ENCODE results near the gene SLC16A2.
"Not testable (repeated sequence)": the region's sequence is repeated elsewhere in the genome, so short reads cannot be mapped to it uniquely, and the experiment has no call there.

SLC16A2 gene

DNA sequence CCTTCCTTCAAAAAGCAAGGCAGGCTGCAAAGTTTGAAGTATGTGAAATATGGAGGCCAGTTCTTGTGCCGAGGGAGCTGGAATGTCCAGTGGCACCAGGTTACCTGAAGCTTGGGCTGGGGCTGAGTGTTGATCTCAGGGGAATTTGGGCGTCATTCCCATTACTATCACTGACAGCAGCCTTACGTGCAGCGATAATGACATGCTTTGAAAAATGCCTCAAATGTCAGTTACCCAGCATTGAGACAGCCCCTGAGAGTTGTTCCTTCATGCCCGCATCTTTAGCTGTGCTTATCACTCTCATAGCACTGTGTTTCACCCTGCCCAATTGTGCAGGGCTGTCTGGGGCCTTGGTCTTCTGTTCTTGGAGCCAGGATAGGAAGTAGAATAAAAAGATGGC lies 27.4 kb downstream of the SLC16A2 start:
- no peak for DNase-seq

GRCh38 chrX:74449322-74449936 lies 28.1 kb downstream of the SLC16A2 start:
- peak; percentile 30 for DNase-seq

GRCh38 chrX:74449937-74450330 lies 28.6 kb downstream of the SLC16A2 start:
- DNase-seq: no peak

GRCh38 chrX:74450803-74451449 lies 29.6 kb downstream of the SLC16A2 start:
- no peak for DNase-seq

DNA sequence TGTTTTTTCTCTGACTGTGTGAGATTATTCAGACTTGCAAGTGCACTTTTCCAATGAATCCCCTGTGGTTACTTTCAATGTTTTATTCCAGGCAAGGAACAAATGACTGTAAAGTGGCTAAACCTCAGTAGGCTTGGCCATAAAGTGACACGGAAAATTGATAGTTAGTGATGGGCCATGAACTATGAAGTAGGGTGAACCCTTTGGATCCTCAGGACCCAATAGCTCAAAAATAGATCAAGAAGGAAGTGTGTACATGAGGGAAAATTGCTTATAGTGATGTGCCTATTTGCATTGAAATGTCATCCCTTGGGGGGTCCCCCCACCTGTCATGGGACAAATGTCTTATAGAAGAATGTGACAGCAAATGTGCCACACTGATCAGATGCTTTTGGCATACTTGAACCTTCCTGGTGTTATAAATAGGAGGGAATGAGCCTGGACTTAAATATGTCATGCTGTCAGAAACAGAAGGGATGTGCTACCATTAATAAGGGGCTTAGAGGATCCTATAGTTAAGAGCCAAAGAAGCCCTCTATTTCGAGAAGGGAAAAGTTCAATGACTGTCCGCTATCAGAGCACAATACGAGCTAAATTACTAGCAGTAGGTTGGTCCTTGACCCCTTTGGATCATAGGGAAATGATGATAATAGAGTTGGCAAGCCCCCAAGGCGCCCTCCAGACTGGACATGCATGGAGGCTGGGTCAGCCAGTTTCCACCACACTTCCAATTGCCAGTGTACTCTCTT lies 30.3 kb downstream of the SLC16A2 start:
- no peak for DNase-seq

DNA sequence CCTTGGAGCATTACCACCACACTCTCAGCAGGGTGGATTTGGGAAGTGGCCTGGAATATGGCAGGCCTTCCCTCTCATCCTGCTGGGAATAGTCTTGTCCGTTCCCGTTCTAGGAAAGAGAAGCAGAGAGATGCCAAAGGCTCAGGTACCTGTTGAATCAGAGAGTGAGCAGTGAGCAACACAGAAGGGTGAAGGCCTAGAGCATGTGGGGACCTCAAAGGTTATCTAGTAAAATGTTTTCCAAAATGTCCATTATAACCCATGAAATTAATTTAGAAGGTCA lies 30.8 kb downstream of the SLC16A2 start:
- DNase-seq: no peak

DNA sequence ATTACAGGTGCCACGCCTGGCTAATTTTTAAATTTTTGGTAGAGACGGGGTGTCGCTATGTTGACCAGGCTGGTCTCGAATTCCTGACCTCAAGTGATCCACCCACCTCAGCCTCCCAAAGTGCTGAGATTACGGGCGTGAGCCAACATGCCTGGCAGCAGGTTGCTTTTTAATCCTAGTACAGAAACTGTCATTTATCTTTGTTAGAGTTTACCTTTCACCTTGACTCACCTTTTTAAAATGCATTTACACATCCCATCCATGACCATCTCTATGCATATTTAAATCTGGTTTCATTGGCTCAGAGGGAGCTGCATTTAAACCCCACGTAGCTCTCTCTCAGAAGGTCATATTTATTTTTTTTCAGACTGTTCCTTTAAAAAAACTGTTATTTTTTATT lies 31.9 kb downstream of the SLC16A2 start:
- no peak for DNase-seq

DNA sequence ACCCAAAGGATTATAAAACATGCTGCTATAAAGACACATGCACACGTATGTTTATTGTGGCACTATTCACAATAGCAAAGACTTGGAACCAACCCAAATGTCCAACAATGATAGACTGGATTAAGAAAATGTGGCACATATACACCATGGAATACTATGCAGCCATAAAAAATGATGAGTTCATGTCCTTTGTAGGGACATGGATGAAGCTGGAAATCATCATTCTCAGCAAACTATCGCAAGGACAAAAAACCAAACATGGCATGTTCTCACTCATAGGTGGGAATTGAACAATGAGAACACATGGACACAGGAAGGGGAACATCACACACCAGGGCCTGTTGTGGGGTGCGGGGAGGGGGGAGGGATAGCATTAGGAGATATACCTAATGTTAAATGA lies 32.9 kb downstream of the SLC16A2 start:
- DNase-seq: not testable (repeated sequence)

- no peak for DNase-seq
Measured at GRCh38 chrX:74458736-74459135, 37.4 kb downstream of the SLC16A2 start.

- no peak for DNase-seq
Measured at GRCh38 chrX:74461384-74461783, 40.1 kb downstream of the SLC16A2 start.

- no peak for DNase-seq
Measured at GRCh38 chrX:74464722-74465121, 43.4 kb downstream of the SLC16A2 start.

DNA sequence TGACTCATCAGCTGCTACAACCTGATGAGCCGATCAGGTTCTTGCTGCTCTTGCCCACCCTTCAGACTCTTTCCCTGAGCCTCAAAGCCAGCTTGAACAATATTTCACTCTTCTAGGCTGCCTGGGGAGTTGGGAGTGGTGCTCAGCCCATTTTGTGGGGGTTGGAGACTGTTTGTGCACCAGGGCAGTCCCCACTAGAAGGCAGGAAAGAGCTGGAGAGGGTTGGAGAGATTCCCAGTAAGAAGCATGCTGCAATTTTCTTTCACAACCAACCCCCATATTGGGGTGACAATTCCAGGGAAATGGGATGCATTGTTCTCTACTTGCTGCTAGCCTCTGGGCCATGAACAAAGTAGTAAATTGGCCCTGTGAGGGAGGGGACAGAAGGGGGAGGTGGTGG lies 44.1 kb downstream of the SLC16A2 start:
- DNase-seq: no peak

- no peak for DNase-seq
Measured at GRCh38 chrX:74467656-74468055, 46.4 kb downstream of the SLC16A2 start.

GRCh38 chrX:74473116-74473515 lies 51.8 kb downstream of the SLC16A2 start:
- DNase-seq: not testable (repeated sequence)

DNA sequence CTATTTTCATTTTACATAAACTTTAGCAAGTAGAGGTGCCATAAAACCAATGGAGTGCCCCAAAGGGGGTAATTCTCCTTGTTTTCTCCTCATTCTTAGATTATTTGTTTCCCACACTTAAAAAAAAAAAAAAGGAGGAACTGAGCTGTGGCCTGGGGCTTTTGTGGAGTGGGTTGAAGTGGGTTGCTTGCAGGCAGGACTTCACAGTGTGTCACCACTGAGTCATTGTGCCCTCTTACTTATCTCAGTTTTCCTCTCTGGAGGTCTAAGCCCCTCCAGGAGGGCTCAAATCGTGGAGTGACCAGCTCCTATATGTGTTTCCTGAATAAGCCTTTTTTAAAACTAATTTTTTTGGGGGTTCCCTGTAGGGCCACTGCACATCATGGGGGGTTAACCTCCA lies 69.0 kb downstream of the SLC16A2 start:
- DNase-seq: no peak

- DNase-seq: peak; percentile 96
Measured at GRCh38 chrX:74492720-74493201, 71.5 kb downstream of the SLC16A2 start.

DNA sequence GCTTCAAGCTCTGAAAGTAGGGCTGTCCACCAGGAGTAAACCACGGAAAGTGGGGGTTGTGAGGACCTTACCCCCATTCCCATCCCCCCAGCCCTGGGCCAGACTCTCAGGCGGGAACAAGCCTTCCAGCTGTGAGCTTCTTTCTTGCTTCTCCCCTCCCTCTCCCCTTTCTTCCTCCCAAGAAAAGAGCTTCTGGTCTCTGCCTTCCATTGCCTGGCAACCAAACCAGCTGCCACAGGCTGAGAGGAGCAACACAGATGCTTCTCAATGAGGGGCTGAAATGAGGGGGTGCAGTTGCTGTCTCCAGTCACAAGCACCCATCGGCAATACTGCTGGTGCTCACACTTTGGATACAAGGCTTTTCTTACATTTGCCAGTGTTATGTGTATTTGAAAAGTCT lies 72.5 kb downstream of the SLC16A2 start:
- DNase-seq: peak; percentile 3

GRCh38 chrX:74498924-74499323 lies 77.6 kb downstream of the SLC16A2 start:
- no peak for DNase-seq

DNA sequence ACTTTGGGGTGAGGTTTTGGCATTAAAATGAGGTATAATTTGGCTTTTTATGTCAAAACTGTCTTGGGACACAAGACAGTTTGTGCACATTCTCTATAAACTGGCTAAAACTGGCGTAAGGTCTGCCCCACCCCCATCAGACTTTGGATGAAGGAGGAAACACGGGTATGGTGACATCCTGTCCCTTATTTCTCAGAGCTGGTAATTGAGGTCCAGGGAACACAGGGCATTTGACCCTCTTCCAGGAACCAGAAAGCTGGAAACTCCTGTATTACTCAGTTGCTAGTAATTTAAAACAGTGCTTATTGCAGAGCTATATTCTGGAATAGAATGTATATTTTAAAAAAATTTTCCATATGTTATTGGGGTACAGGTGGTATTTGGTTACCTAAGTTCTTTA lies 78.8 kb downstream of the SLC16A2 start:
- no peak for DNase-seq

GRCh38 chrX:74500555-74500954 lies 79.3 kb downstream of the SLC16A2 start:
- DNase-seq: no peak

- DNase-seq: peak; percentile 91
Measured at GRCh38 chrX:74505437-74505836, 84.1 kb downstream of the SLC16A2 start.

DNA sequence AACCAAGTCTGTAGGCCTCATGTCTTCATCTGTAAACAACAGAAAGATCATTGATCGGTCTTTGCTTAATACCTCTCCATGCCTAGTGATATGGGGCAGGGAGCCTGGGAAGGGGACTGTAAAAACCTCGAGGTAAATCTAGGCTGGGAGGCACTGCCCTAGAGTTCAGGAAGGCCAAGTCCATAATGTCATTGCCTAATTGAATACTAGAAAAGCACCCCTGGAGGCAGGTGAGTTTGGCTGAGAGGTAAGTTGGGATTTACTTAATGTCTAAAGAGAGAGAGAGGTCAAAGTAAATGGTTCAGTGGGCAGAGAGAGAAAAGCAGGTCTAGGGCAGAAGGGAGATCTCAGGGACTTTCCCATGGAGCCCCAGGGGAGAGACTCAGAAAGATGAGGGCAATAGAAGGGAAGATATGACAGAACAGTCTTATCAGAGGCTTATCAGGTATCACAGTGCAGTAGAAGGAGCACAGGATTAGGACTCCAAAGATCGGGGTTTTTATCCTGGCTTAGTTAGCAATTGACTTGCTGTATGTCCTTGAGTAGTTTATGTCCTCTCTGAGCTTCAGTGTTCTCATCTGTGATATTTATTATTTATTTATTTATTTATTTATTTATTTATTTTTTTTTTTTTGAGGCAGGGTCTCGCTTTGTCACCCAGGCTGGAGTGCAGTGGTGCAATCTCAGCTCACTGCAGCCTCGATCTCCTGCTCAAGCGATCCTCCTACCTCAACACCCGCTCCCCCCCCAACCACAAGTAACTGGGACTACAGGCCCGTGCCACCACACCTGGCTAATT lies 85.2 kb downstream of the SLC16A2 start:
- DNase-seq: peak; percentile 25

DNA sequence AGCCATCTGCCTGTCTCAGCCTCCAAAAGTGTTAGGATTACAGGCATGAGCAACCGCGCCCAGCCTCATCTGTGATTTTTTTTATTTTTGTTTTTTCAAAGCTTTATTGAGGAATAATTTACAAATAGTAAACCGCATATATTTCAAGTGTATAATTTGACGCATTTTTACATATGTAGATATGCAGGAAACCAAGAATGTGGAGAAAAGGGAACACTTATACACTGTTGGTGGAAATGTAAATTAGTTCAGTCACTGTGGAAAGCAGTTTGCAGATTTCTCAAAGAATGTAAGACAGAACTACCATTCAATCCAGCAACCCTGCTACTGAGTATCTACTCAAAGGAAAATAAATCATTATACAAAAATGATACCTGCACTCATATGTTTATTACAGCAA lies 85.9 kb downstream of the SLC16A2 start:
- DNase-seq: no peak

- no peak for DNase-seq
Measured at GRCh38 chrX:74509989-74510388, 88.7 kb downstream of the SLC16A2 start.

All from NCI-H82 (cell line).